NCI-H345 treated with DMSO at 0.1 percent for 48 hours (cell line): ENCODE measurements around the gene CDRT15.
"Not testable (repeated sequence)": the region's sequence is repeated elsewhere in the genome, so short reads cannot be mapped to it uniquely, and the experiment has no call there.

Experiments used
- DNase-seq: peaks from one replicate; lab custom pipeline; 2025; ENCODE audit not compliant: unreplicated experiment; lab: John Stamatoyannopoulos, UW

The CDRT15 gene

DNA sequence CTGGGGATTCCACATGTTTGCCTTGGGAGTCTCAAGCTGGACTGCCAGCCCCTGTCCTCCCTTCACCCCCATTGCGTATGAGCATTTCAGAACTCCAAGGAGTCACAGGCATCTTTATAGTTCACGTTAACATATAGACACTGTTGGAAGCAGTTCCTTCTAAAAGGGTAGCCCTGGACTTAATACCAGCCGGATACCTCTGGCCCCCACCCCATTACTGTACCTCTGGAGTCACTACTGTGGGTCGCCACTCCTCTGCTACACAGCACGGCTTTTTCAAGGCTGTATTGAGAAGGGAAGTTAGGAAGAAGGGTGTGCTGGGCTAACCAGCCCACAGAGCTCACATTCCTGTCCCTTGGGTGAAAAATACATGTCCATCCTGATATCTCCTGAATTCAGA, 28.9 kb downstream of the CDRT15 start:
- no peak for DNase-seq

DNA sequence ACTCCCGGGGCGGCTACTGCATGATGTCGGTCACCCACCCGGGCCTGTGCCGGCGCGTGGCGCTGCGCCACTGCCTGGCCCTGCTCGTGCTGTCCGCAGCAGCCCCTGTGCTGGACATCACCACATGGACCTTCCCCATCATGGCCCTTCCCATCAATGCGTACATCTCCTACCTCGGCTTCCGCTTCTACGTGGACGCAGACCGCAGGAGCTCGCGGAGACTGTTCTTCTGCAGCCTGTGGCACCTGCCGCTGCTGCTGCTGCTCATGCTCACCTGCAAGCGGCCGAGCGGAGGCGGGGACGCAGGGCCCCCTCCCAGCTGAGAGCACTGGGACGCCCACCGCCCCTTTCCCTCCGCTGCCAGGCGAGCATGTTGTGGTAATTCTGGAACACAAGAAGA, 29.8 kb downstream of the CDRT15 start:
- DNase-seq, result no peak

DNA sequence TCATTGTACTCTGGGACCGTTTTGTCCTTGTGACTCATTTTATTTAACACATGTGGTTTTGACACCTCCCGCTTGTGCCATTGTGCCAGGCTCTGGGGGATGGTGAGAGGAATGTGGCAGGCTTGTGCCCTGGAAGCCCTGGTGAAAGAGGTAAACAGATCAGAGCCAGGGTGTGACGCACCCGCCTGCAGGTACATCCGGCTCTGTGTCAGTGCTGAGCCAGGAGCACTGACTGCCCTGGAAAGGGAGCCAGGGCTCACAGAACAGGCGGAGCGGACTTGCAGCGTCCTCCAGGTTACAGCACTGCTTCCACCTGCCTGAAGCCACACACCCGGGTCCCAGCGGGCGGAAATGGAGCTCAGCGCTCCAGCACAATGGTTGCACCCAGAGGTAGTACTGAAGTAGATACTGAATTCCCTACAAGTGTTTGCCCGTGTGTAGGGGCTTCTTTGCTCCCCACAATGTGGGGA, 30.6 kb downstream of the CDRT15 start:
- no peak for DNase-seq

DNA sequence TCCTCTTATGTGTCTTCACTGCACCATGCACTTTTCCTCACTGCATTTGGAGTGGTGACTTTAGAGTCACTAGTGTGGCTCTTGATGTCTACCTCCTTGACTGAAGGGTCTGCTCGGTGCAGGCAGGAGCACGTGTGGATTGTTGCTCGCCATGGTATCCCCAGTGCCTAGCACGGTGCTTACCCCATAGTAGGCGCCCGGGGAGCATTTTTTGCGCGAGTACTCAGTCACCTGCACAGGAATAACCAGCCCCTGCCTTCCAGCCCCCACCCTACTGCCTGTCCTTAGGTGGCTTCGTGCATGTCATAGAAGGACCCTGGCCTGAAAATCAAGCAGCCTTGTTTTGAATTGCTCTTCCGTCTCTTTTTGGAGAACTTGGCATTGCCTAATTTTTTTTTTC, 31.3 kb downstream of the CDRT15 start:
- no peak for DNase-seq

DNA sequence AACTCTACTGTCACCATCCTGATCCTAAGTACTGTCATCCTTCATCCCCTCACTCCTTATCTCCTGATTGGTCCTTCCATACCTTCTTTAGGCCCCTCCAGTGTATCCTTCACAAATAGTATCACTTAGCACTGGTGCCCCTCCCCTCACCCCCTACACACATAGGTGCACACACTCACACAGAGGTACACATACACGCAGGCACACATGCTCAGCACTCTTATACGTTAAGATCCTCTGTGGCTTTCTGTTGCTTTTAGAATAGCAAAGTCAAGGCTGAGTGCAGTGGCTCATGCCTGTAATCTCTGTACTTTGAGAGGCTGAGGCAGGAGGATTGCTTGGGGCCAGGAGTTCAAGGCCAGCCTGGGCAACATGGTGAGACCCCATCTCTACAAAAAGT, 32.1 kb downstream of the CDRT15 start:
- DNase-seq, result no peak

DNA sequence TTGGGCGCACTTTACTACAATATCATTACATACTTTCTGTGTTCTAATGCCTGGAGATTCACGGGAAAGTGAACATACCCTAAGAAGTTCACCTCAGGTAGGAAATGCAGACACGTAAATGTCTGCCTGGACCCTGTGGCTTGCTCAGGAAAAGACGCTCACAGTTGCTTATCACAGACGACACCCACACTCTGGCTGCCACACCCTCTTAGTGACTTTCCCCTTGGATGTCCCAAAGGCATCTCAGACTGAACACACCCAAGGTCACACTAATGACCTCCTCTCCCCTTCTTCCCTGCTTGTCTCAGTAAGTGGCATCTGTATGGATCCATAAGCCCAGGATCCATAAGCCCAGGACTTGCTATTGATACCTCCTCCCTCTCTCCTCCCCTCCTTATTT, 32.6 kb downstream of the CDRT15 start:
- no peak for DNase-seq

DNA sequence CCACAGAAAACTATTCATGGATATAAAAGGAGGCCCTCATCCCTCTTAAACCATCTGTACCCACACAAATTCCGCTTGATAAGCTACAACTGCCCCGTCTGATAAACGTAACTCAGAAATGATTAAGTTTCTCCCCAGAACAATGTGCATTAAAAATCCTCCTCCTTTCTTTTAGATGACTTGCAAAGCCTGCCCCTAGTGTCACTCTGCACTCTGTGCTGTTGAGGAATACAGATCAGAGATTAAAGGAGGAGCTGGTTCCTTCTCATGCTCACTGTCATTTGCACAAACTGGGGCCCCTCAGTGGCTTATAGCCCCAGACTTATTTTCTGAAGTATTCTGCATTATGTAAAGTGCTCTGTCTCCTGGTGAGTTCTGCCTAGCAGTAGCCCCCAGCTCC, 33.3 kb downstream of the CDRT15 start:
- DNase-seq, result no peak

- no peak for DNase-seq
Observed at GRCh38 chr17:14202388-14203166, 34.1 kb downstream of the CDRT15 start.

GRCh38 chr17:14201988-14202380, 34.7 kb downstream of the CDRT15 start:
- DNase-seq, result no peak

DNA sequence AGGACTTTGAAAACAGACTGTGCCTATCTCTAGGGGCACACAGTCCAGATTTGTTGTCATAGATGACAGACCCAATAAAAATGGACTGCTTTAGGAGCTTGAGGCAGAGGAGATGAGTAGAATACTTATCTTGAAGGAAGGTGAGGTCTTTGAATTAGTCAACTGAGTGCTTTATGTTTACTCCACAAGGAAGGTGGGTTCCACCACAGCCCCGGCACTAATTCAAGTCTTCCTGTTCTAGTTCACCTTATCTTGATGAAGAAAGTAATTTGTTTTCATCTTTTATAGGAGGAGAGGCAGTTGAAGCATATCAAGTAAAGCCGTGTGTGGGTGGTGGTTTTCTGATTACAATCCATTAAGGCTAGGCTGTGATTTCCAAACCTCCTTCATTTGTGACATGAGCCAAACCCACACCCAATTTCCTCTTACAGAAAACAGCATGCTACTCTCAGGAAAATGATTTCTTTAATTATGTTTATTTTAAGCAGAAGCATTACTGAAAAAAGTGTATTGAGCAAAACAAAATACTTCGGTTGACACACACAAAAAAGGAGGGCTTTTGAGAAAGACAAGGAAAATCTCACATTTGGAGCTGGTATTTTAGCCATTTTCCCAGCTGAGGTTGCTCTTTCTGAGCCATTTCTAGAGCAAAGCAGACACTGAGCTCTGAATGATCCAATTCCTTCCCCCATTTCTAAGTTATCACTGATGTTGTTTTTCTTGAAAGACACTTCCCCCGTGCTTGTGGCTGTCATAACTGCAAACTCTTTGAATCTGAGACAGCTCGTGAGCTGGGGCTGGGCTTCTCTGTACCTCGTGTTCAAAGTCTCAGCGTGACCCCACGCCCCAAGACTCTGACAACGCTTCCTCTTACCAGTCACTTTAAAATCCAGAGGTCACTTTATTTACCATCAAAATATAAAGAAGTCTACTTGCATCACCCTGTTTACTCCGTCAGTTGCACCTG, 35.4 kb downstream of the CDRT15 start:
- no peak for DNase-seq

DNA sequence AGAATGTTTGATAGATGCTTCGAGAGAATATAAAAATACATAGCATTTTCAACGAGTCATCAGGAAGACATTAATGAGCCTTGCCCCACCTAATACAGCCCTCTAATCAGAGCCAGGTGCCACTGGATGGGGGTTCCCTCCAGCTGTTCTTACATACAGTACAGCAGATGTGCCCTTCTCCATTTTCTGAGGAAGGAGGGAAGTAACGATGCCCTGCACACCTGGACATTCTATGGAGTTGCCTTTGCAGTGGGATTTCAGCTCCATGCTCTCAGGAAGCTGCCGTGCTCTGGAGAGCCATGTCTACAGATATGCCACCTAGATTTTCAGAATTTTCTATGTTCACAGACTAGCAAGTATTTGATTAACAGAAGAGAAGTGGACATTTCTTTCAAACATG, 36.3 kb downstream of the CDRT15 start:
- DNase-seq, result no peak

- DNase-seq, result no peak
Observed at GRCh38 chr17:14199601-14200000, 37.1 kb downstream of the CDRT15 start.

- DNase-seq, result no peak
Observed at GRCh38 chr17:14198575-14198974, 38.1 kb downstream of the CDRT15 start.

GRCh38 chr17:14198013-14198412, 38.6 kb downstream of the CDRT15 start:
- DNase-seq, result no peak

- DNase-seq, result no peak
Observed at GRCh38 chr17:14197586-14197985, 39.1 kb downstream of the CDRT15 start.

GRCh38 chr17:14197057-14197456, 39.6 kb downstream of the CDRT15 start:
- no peak for DNase-seq

DNA sequence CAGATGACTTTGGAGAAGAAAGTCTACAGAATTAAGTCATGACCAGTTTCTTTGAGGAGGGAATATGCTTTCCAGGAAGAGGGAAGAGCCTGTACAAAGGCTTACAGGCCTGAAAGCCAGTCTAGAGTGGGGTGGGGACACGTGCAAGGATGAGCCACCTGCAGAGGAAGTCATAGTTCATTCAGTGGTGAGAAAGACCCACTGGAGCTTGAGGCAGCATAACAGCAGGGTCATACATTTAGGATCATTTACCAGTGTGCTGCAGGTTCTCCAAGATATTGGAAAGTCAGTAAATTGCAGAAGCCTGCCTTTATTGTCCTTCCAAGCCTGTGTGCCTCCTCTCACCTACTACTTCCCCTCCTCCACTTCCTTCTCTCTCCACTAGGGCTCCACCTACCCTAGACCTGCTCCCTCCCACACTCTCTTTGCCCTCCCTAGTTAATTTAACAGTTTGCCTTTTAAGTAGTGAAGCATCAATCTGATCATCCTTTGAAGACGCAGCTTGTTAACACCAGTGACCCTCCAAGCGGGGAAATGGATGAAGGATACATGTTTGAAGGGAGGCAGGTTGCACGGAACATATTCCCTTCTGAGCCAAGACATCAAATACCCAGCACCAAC, 40.2 kb downstream of the CDRT15 start:
- no peak for DNase-seq

- DNase-seq, result not testable (repeated sequence)
Observed at GRCh38 chr17:14192636-14193344, 43.9 kb downstream of the CDRT15 start.

- DNase-seq, result not testable (repeated sequence)
Observed at GRCh38 chr17:14192039-14192438, 44.6 kb downstream of the CDRT15 start.

- not testable (repeated sequence) for DNase-seq
Observed at GRCh38 chr17:14191469-14191868, 45.2 kb downstream of the CDRT15 start.

DNA sequence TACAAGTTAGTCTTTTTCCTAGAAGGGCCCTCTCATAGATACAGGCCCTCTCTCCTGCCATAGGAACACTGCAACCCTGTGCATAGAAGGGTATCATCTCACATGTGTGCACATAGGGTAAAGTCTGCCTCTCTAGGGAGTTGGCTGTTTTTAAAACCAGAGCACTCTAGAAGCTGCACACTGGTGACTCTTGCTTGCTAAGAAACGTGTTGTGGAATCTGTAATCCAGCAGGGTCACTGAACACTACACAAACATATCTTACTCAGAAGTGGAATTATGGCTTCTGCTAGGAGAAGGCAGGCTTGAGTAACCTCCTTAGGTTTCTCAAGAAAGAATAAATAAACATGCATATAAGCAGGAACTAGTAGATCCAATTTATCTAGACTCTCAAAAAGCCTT, 45.9 kb downstream of the CDRT15 start:
- DNase-seq, result not testable (repeated sequence)
